ENCODE results near the gene FBXO38.

Gene FBXO38

GRCh38 chr5:148352696-148353095 is 31.1 kb upstream of the FBXO38 start:
- Histone ChIP-seq H3K9me3 (replicated peaks in 1 of 2; ENCODE audit: control insufficient read depth in 2 of 2, insufficient read depth in 1 of 2, low read depth in 1 of 2, low read length in 2 of 2) (no peaks in the 10 kb centered on the region), H2BK5ac (ENCODE audit: low read length) (no peak overlapping the region)

GRCh38 chr5:148353634-148354033 is 30.1 kb upstream of the FBXO38 start:
- WGBS, 2 donors (ENCODE audit: extremely low coverage in 2 of 2, insufficient read length in 2 of 2, insufficient replicate concordance in 1 of 2), result no CpG with 5 or more reads among the region's 2 CpGs
- Histone ChIP-seq H2AFZ (ENCODE audit: low read length) (no peak overlapping the region), H2BK15ac (ENCODE audit: low read length) (no peak overlapping the region), H3K27me3 (ENCODE audit: control insufficient read depth in 3 of 3, insufficient read depth in 3 of 3, low read depth in 1 of 3, low read length in 3 of 3) (no peaks in the 10 kb centered on the region), H3K18ac (ENCODE audit: low read length) (no peak overlapping the region), H3K9me3 (replicated peaks in 1 of 2; ENCODE audit: control insufficient read depth in 2 of 2, insufficient read depth in 1 of 2, low read depth in 1 of 2, low read length in 2 of 2) (no peaks in the 10 kb centered on the region), H3K36me3 (replicated peaks in 1 of 2; ENCODE audit: control insufficient read depth in 2 of 2, insufficient read depth in 2 of 2, low read length in 2 of 2) (no peaks in the 10 kb centered on the region), H2AK5ac (ENCODE audit: low read depth, low read length) (no peak overlapping the region), H3K23ac (ENCODE audit: low read depth, low read length, poor library complexity) (no peak overlapping the region), H4K8ac (ENCODE audit: low read depth, low read length) (no peak overlapping the region), H3K27ac (replicated peaks; ENCODE audit: low read length) (no peak overlapping the region), H3K4ac (ENCODE audit: low read length) (no peak overlapping the region), H3K4me1 (ENCODE audit: control insufficient read depth in 2 of 2, insufficient read depth in 1 of 2, low read depth in 1 of 2, low read length in 2 of 2) (no peaks in the 10 kb centered on the region), H3K4me2 (ENCODE audit: insufficient read depth, low read length, poor library complexity, severe bottlenecking) (no peak overlapping the region), H3K14ac (ENCODE audit: low read length) (no peak overlapping the region), H2BK12ac (ENCODE audit: low read length) (no peak overlapping the region), H2BK5ac (ENCODE audit: low read length) (no peak overlapping the region), H3K4me3 (ENCODE audit: low read length in 2 of 2) (no peak overlapping the region), H4K91ac (ENCODE audit: low read depth, low read length, poor library complexity) (no peak overlapping the region), H2BK120ac (ENCODE audit: low read depth, low read length) (no peak overlapping the region), H3K79me1 (ENCODE audit: low read depth, low read length) (no peaks in the 10 kb centered on the region), H3K9ac (ENCODE audit: low read depth, low read length, poor library complexity) (no peak overlapping the region)
- no peak for DNase-seq (ENCODE audit: low spot score)

More at GRCh38 chr5:148352696-148353095, 31.1 kb upstream of the FBXO38 start:
- Histone ChIP-seq H2BK120ac (ENCODE audit: low read depth, low read length) (no peak overlapping the region), H3K14ac (ENCODE audit: low read length) (no peak overlapping the region), H3K79me1 (ENCODE audit: low read depth, low read length) (no peaks in the 10 kb centered on the region), H3K23ac (ENCODE audit: low read depth, low read length, poor library complexity) (no peak overlapping the region), H3K18ac (ENCODE audit: low read length) (no peak overlapping the region), H3K4me2 (ENCODE audit: insufficient read depth, low read length, poor library complexity, severe bottlenecking) (no peak overlapping the region), H4K8ac (ENCODE audit: low read depth, low read length) (no peak overlapping the region), H3K27me3 (ENCODE audit: control insufficient read depth in 3 of 3, insufficient read depth in 3 of 3, low read depth in 1 of 3, low read length in 3 of 3) (no peaks in the 10 kb centered on the region), H2AK5ac (ENCODE audit: low read depth, low read length) (no peak overlapping the region), H2BK15ac (ENCODE audit: low read length) (no peak overlapping the region), H2BK12ac (ENCODE audit: low read length) (no peak overlapping the region), H3K4me3 (ENCODE audit: low read length in 2 of 2) (no peak overlapping the region), H3K36me3 (replicated peaks in 1 of 2; ENCODE audit: control insufficient read depth in 2 of 2, insufficient read depth in 2 of 2, low read length in 2 of 2) (no peaks in the 10 kb centered on the region), H3K9ac (ENCODE audit: low read depth, low read length, poor library complexity) (no peak overlapping the region), H3K4ac (ENCODE audit: low read length) (no peak overlapping the region), H2AFZ (ENCODE audit: low read length) (no peak overlapping the region), H4K91ac (ENCODE audit: low read depth, low read length, poor library complexity) (no peak overlapping the region), H3K4me1 (ENCODE audit: control insufficient read depth in 2 of 2, insufficient read depth in 1 of 2, low read depth in 1 of 2, low read length in 2 of 2) (no peaks in the 10 kb centered on the region), H3K27ac (replicated peaks; ENCODE audit: low read length) (no peak overlapping the region)
- WGBS, 2 donors (ENCODE audit: extremely low coverage in 2 of 2, insufficient read length in 2 of 2, insufficient replicate concordance in 1 of 2), result no CpG with 5 or more reads among the region's 1 CpG
- no peak for DNase-seq (ENCODE audit: low spot score)

GRCh38 chr5:148364343-148364742 is 19.4 kb upstream of the FBXO38 start:
- Histone ChIP-seq H3K4me1 (ENCODE audit: control insufficient read depth in 2 of 2, insufficient read depth in 1 of 2, low read depth in 1 of 2, low read length in 2 of 2) (no peaks in the 10 kb centered on the region), H2BK15ac (ENCODE audit: low read length) (no peak overlapping the region), H2BK5ac (ENCODE audit: low read length) (no peak overlapping the region), H3K23ac (ENCODE audit: low read depth, low read length, poor library complexity) (no peak overlapping the region), H3K18ac (ENCODE audit: low read length) (no peak overlapping the region), H3K9ac (ENCODE audit: low read depth, low read length, poor library complexity) (no peak overlapping the region), H4K91ac (ENCODE audit: low read depth, low read length, poor library complexity) (no peak overlapping the region), H2AK5ac (ENCODE audit: low read depth, low read length) (no peak overlapping the region), H3K4me3 (ENCODE audit: low read length in 2 of 2) (no peak overlapping the region), H3K27ac (replicated peaks; ENCODE audit: low read length) (no peak overlapping the region), H3K79me1 (ENCODE audit: low read depth, low read length) (no peaks in the 10 kb centered on the region), H4K8ac (ENCODE audit: low read depth, low read length) (no peak overlapping the region), H3K27me3 (ENCODE audit: control insufficient read depth in 3 of 3, insufficient read depth in 3 of 3, low read depth in 1 of 3, low read length in 3 of 3) (no peaks in the 10 kb centered on the region), H3K4ac (ENCODE audit: low read length) (no peak overlapping the region), H3K9me3 (replicated peaks in 1 of 2; ENCODE audit: control insufficient read depth in 2 of 2, insufficient read depth in 1 of 2, low read depth in 1 of 2, low read length in 2 of 2) (peaks cover 0 to 4% of the 10 kb centered on the region in 2 donors), H3K36me3 (replicated peaks in 1 of 2; ENCODE audit: control insufficient read depth in 2 of 2, insufficient read depth in 2 of 2, low read length in 2 of 2) (no peaks in the 10 kb centered on the region), H2AFZ (ENCODE audit: low read length) (no peak overlapping the region), H2BK12ac (ENCODE audit: low read length) (no peak overlapping the region), H3K14ac (ENCODE audit: low read length) (no peak overlapping the region), H2BK120ac (ENCODE audit: low read depth, low read length) (no peak overlapping the region), H3K4me2 (ENCODE audit: insufficient read depth, low read length, poor library complexity, severe bottlenecking) (no peak overlapping the region)
- no peak for DNase-seq (ENCODE audit: low spot score)

- no peak overlapping the region for H3K4ac ChIP-seq (ENCODE audit: low read length)
- H2BK120ac ChIP-seq (ENCODE audit: low read depth, low read length), result no peak overlapping the region
- no peak overlapping the region for H3K14ac ChIP-seq (ENCODE audit: low read length)
- H2BK15ac ChIP-seq (ENCODE audit: low read length), result no peak overlapping the region
- no peak overlapping the region for H2BK12ac ChIP-seq (ENCODE audit: low read length)
- no peaks in the 10 kb centered on the region for H3K79me1 ChIP-seq (ENCODE audit: low read depth, low read length)
- no peak overlapping the region for H3K23ac ChIP-seq (ENCODE audit: low read depth, low read length, poor library complexity)
- no peak overlapping the region for H3K18ac ChIP-seq (ENCODE audit: low read length)
- DNase-seq (ENCODE audit: low spot score), result no peak
- H3K27me3 ChIP-seq (ENCODE audit: control insufficient read depth in 3 of 3, insufficient read depth in 3 of 3, low read depth in 1 of 3, low read length in 3 of 3), result no peaks in the 10 kb centered on the region
- no peak overlapping the region for H4K91ac ChIP-seq (ENCODE audit: low read depth, low read length, poor library complexity)
- H3K9me3 ChIP-seq (replicated peaks in 1 of 2; ENCODE audit: control insufficient read depth in 2 of 2, insufficient read depth in 1 of 2, low read depth in 1 of 2, low read length in 2 of 2), result peaks cover 3 to 4% of the 10 kb centered on the region in 2 donors
- no peak overlapping the region for H2AFZ ChIP-seq (ENCODE audit: low read length)
- no peaks in the 10 kb centered on the region for H3K36me3 ChIP-seq (replicated peaks in 1 of 2; ENCODE audit: control insufficient read depth in 2 of 2, insufficient read depth in 2 of 2, low read length in 2 of 2)
- H2AK5ac ChIP-seq (ENCODE audit: low read depth, low read length), result no peak overlapping the region
- no peak overlapping the region for H2BK5ac ChIP-seq (ENCODE audit: low read length)
- H3K27ac ChIP-seq (replicated peaks; ENCODE audit: low read length), result no peak overlapping the region
- no peak overlapping the region for H3K4me3 ChIP-seq (ENCODE audit: low read length in 2 of 2)
- H3K4me2 ChIP-seq (ENCODE audit: insufficient read depth, low read length, poor library complexity, severe bottlenecking), result no peak overlapping the region
- no peak overlapping the region for H4K8ac ChIP-seq (ENCODE audit: low read depth, low read length)
- no peaks in the 10 kb centered on the region for H3K4me1 ChIP-seq (ENCODE audit: control insufficient read depth in 2 of 2, insufficient read depth in 1 of 2, low read depth in 1 of 2, low read length in 2 of 2)
- no peak overlapping the region for H3K9ac ChIP-seq (ENCODE audit: low read depth, low read length, poor library complexity)
Observed at GRCh38 chr5:148368299-148368698, 15.5 kb upstream of the FBXO38 start.

All from neuronal stem cell (in vitro differentiated cells).